Endometrial microvascular endothelial cells (primary cell): Measurements from ENCODE around the gene TAS2R60. TPM values are rescaled to one million over a fixed set of nuclear protein-coding genes. Genes with fewer than 3 reads are reported as not detected.
"Not testable (repeated sequence)": the region's sequence is repeated elsewhere in the genome, so short reads cannot be mapped to it uniquely, and the experiment has no call there.

ENCODE experiments used
- in situ Hi-C: cut with HindIII; loops from 2 replicates; pipeline ENCODE4 v1.10.0; 2017; ENCODE audit warnings: low sequenced_read_pairs, low pct_unique_long_range_greater_than_20kb; ENCODE audit errors: inconsistent ontology term
- total RNA-seq: library from RNA; depleted of rRNA; stranded (reverse); fragments of >200 nt; gene quantifications from one replicate; pipeline ENCODE4 v1.2.3, GENCODE V29; 2015; ENCODE audit errors: inconsistent ontology term

The TAS2R60 gene, protein sequence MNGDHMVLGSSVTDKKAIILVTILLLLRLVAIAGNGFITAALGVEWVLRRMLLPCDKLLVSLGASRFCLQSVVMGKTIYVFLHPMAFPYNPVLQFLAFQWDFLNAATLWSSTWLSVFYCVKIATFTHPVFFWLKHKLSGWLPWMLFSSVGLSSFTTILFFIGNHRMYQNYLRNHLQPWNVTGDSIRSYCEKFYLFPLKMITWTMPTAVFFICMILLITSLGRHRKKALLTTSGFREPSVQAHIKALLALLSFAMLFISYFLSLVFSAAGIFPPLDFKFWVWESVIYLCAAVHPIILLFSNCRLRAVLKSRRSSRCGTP
- total RNA-seq: not detected

DNA sequence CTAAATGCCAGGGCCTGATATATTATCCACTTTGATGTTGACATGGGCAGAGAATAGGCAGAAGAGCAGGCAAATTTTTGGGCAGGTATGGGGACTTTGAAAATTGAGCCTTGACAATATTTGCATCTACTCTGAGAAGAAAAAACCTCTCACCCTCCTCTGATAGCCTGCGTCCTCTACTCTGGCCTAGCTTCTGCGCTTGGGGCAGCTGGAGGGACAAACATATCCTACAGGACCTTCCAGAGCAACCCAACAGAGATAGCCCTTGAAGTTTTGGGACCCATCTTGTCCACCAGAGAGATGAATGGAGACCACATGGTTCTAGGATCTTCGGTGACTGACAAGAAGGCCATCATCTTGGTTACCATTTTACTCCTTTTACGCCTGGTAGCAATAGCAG, at the start of gene TAS2R60:
Gene TAS2R60 (plus strand): TSS at position 301 of the 400 bp plus-strand sequence. CDS start 0 bp downstream, at position 301.
- in situ Hi-C loops: no loop called here

DNA sequence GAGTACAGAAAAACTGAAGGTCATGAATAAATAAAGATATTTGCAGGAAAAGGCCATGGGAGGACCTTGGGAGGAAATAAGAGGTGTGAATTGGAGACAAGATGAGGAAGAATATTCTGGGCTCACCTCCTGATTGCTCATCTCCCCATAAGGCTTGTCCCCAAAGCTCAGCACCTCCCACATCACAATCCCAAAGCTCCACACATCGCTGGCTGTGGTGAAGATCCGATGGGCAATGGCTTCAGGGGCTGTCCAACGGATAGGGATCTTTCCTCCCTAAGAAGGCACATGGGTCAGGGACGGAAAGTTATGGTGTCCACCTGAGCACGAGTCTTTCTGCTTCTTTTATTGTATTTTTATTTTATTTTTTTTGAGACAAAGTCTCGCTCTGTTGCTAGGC, 49.2 kb upstream of the TAS2R60 start:
- in situ Hi-C loops: no loop called here

DNA sequence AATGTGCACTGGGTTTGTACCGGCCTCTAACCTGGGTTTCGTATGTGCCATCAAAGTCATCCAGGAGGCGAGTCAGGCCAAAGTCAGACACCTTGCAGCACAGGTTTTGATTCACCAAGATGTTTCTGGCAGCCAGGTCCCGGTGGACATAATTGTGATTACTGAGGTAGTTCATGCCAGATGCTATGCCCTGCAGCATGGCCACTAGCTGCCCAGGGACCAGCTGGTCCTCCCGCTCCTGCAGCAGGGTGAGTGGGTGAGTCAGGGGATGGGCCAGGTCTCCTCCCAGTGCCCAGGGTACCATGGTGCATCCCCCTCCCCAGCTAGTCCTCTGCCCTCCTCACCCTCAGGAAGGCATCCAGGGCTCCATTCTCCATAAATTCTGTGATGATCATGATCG, 48.5 kb upstream of the TAS2R60 start:
- in situ Hi-C loops: no loop called here

DNA sequence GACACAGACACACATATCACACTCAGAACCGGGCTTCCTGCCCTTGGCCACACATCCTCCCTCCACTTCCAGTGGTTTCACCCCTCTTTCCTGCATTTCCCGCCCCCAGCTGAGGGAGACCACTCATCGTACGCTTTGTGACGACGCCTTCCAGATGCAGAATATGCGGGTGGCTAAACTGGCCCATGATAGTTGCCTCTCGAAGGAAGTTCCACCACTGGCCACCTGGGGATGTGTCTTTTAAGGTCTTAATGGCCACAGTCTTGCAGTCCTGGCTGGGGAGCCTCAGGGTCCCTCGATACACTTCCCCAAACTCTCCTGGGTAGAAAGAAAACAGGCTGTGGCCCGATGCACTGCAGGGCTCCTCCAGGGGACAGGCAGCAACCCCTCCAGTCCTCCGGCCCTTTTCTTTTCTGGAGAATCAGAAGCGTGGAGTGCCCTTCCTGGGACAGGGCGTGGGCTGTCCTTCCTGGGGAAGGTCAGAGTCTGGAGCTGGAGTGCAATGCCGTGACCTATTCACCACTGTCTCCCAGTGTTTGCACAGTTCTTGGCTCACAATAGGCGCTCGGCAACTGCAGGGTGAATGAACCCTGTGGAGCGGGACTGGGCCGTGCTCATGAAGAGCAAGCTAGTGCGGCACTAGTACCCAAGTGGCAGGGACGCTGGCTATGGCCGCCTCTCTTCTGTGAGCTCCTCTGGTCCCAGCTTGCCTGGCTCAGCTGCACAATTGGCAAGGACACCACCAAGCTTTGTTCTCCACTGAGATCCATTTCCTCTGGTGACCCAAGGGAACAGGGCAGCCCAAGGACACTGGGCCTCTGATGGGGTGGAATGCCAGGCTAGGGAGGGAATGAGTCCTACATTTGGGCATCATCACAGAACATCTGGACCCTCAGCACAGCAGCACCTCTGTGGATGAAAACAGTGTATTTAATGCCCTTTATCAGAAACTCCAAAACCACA, 47.8 kb upstream of the TAS2R60 start:
- in situ Hi-C loops: no loop called here

DNA sequence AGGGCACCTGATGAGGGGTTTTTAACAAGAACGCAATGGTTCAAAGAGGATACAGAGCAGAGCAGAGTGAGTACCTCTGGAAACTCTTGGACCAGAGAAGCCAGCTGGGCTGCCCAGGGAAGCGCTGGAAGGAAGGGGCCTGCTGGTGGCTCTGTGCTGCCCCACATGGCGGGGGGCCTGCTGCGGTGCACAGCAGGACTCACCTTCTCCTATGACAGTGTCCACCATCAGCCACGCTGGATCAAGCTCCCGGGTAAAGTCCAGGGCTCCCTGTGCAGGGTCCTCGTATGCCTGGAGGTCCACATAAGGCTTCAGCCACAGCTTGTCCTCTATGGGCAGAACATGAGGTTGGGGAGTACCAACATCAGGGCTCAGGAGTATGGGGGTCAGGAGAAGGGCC, 47.1 kb upstream of the TAS2R60 start:
- in situ Hi-C loops: no loop called here

DNA sequence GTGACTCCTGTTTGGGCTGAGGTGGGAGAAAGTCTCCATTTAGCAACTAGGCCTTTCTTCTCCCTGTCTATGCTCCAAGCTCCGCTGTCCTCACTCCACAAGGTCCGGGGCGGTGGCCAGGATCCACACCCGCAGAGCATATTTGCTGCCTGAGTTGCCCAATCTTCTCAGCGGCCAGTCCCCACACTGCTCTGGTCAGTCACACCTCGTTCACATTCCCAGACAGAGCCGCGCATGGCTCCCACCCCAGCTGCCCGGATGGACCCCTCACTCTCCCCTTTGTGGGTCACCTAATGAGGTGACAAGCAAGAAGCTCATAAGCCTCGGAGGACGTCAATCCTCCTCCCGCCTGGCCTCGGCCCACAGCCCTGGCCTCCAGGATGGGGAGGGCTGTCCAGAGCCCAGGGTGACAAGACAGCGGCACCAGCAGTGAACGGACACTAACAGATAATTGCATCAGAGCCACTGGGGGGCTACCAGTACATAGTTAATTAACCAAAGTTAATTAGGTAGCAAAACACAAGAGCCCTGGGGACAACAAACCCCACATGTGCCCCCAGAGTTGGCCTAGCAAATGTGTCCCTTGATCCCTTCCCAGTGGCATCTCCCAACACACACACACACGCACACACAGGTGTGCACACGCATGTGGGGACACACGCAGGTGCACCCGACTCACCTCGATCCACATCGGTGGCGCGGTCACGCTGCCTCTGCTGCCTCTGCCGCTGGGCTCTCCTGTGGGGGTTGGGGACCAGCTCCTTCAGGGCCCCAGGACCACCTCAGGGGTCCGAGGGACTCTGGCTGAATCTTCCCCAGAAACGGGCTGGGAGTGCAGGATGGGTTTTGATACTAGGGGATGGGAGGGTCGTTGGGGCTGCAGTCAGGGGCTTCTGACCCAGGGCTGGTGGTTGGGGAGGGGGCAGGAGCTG, 46.4 kb upstream of the TAS2R60 start:
- in situ Hi-C loops: no loop called here

DNA sequence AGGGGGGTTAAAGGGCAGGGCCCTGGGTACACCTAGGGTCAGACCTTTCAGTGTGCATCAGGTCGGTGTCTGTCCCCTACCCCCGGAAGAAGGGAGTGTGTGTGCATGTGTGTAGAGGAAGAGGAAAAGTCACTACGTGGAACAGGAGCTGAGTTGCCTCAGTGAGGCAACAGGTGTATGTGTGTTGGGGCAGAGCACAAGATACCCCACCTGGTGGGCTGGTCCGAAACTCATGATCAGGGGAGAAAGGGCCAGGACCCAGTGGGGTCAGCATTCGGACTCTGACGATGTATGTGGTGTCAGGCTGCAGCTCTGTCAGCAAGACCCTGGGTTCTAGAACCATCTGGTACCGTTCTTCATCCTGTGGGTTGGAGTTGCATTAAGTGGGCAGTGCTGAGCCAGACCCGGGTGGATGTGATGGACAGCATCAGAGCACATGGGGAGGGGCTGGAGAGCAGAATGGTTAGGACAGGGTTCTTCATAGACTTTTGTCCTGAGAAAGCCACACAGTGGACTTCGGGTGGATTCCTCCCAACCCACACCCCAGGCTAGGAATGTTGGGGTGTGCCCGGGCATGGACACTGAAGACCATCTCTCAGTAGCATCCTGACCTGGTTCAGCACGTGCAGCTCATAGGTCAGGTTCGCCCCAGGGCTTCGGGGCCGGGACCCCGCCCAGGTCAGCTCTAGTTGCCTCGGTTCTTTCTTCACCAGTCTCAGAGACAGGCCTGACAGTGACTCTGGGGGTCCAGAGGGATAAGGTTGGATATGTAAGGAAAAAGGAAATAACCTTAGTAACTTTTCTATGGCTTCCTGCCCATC, 45.3 kb upstream of the TAS2R60 start:
- in situ Hi-C loops: no loop called here

DNA sequence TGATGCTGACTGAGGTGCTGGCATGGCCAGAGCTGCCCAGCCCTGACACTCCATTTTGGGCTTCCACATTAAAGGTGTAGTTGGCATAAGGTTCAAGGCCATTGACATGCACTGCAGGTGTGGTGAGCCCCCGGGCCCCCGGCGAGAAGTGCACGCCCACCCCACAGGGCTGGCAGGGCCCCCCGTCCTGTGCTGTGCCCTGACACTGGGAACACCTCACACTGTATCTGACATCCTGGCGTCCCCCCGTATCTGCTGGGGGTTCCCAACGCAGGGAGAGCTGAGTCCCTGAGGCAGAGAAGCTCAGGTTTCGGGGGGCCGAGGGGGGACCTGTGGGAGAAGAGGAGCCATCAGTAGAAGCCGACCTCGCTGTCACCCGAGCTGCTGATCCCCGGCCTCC, 44.6 kb upstream of the TAS2R60 start:
- in situ Hi-C loops: no loop called here

DNA sequence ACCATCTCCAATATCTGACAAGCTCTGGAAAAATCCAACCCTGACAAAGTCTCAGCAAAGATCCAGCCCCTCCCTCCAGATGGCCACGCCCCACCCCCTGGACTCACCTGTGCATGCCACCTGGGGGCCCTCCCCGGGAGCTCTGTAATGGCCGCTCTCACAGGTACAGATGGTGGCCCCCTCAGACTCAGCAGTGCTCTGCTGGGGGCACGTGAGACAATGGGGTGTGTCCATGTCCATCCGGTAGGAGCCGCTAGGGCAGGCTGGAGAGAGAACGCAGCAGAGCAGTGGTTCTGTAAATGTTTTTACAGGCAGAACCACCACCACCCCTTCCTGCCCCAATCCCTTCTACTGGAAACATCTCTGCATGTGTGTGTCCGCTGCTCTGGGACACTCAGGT, 44.1 kb upstream of the TAS2R60 start:
- in situ Hi-C loops: no loop called here

DNA sequence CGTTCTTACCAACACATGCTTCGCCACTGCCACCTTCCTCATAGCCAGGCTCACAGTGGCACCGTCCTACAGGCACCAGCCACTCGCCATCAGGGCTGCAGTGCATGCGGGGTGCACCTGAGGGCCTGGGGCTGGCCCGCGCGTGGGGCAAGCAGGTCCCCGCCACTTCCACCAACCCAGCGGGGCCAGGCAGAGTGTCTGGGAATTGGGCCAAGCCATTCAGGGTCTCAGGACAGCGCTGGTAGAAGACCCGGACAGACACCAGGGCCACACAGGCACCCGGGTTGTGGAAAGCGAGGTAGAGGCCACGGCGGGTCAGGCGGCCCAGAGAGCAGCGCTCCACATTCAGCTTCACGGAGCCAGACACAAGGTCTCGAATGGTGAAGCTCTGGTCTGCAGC, 43.6 kb upstream of the TAS2R60 start:
- in situ Hi-C loops: no loop called here

DNA sequence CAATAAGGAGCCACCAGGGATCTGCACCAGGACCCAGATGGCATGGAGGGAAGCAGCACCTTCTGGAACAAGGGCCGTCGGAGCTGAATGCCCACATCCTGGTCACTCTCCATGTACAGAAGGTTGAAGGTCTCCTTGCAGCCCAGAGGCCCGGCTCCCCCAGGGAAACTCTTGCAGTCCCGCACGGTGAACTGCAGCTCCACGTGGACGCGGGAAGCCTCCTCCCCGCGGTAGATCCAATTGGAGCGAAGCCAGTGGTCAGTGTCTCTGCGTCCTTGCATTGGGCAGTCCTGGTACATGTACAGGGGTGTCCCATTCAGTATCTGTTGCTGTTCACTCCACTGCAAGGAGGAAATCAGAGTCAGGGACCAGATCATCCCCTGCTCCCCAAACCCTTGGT, 42.0 kb upstream of the TAS2R60 start:
- in situ Hi-C loops: no loop called here

DNA sequence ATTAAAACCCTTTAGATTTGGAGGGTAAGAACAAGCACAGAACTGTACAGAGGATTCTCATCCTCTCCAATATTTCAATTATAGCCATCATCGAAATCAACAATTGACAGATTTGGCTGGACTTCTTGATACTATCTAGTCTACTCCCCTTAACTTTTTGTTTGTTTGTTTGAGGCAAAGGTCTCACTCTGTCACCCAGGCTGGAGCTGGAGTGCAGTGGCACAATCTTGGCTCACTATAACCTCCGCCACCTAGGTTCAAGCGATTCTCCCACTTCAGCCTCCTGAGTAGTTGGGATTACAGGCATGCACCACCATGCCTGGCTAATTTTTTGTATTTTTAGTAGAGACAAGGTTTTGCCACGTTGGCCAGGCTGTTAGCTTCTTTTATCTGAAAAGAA, 41.0 kb upstream of the TAS2R60 start:
- in situ Hi-C loops: not testable (repeated sequence)

DNA sequence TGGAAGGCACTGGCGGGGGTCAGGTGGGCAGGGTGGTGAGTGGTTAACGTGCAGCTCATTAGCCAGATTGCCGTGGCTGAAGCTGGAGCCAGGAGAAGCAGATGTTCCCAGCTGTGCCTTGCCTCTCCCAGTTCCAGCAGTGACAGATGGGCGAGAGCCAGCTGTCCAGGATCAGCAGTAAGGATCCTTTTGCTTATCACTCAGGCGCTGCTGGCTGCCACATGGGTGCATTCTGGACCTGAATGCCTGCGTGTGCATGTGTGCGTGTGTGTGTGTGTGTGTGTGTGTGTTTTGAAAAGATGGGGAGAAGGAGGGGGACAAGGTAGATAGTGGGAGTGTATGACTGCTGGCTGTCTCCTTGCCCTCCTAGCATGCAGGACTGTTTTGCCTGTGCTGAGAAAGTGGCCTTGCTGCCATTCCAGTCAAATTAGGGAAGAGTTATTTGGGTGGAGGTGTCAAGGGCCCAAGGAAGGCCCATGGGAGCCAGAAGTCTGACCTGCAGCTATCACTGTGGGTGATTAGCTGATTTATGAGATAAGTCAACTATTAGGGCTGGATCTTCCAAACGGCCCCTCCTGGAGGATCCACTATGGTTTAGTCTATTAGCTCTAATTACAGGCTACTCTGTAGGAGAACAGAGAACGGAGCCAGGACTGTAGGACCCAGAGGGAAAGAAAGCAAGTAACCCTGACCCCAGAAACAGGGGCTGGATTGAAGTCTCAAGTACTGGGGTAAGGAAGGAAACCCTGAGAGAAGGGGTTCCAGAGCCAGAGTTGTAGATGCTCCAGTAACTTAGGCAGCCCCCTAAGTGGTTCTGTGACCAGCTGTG, 37.9 kb upstream of the TAS2R60 start:
- in situ Hi-C loops: no loop called here

DNA sequence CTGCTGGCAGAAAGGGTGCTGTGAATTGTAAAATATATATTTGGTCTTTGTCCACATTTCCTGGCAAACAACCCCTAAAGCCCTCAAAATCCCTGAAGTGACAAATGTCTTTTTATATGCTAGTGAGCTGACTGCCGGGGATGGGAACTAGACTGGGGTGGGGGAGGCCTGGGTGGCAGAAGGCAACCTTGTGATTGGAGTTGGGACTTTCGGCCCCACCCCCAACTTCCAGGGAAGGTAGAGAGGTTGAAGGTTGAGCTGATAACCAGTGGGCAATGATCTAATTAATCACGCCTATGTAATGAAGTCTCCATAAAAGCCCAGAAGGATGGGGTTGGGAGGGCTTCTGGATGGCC, 37.3 kb upstream of the TAS2R60 start:
- in situ Hi-C loops: no loop called here

DNA sequence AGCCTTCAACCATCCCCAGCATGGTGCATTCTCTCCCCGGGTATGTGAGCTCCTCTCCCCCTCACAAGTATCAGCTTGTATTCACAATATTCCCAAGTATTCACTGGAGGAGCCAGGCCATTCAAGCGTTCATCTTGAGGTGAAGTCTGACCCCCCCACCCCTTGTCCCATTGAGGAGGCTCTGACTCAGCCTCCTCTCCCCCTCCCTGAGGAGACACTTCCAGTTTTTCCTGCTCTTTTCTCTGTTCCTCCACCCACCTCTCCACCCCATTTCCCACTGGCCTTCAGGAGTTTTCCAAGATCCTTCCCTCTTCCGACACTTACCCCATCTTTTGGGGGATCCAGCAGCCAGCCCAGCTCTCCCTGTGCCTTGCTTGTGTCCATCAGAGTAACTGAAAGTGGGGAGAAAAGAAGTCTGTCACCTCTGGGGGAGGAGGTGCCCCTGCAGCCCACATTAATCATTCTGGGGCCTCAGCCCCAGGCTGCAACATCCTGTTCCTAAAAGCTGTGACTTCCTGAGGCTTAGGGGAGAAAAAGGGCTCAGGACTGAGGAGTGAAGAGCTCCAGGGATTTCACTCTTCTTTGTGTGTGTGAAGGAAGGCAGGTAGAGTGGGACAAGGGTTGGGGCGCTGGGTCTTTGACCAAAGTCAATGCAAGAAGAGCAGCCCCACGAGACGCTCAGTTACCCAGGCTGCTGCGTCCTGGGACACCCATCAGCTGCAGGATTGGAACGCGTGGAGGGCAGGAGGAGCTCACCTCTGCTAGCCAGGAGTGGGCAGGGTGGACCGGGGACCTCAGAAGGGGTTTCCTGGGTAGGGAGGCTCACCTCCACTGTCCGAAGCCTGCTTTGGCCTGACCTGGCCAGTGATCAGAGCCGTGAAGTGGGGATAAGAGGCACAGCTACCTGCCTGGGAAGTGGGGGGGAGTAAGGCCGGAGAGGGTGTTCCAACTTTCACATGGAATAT, 35.7 kb upstream of the TAS2R60 start:
- in situ Hi-C loops: no loop called here

DNA sequence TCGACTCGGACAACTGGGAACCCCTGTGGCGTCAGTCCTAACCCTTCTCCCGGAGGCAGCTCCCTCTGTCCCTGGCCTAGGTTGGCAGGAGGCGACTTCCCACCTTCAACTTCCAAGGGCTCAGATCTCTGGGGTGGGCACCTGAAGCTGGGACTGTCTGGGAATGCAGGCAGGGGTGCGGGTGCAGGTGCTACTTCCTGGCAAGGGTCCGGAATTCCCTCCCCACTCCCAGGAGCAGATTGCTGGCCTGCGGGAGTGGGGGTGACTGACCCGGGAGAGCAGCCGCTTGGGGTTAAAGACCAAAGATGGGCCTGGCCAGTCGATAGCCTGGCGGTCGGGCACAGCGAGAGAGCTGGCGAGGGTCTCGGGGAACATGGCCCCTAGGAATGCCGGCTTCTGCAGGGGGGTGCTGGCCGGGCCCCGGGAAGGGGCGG, 35.0 kb upstream of the TAS2R60 start:
- in situ Hi-C loops: no loop called here
